HG03558 (cell line): ENCODE data around the gene EIF3K.
"Not testable (repeated sequence)": the region's sequence is repeated elsewhere in the genome, so short reads cannot be mapped to it uniquely, and the experiment has no call there.

Experiments used
- ATAC-seq: cut with Tn5 transposase; IDR thresholded peaks from one replicate; pipeline ENCODE4 v1.9.1; 2021; ENCODE audit warnings: moderate number of reproducible peaks; ENCODE audit not compliant: unreplicated experiment; ENCODE audit errors: extremely low read depth

EIF3K gene

GRCh38 chr19:38618590-38619360, at the start of gene EIF3K:
Gene EIF3K, plus strand, starts transcription at chr19:38619188. Its CDS starts 81 bp downstream, at chr19:38619269.
- ATAC-seq: peak; percentile 38

- ATAC-seq: no peak
These were observed 49.5 kb upstream of the EIF3K start for GRCh38 chr19:38569368-38569983.

GRCh38 chr19:38571682-38572081, 47.3 kb upstream of the EIF3K start:
- no peak for ATAC-seq

- ATAC-seq: no peak
These were observed 41.2 kb upstream of the EIF3K start for GRCh38 chr19:38577826-38578225.

GRCh38 chr19:38579304-38579703, 39.7 kb upstream of the EIF3K start:
- not testable (repeated sequence) for ATAC-seq

- no peak for ATAC-seq
These were observed 38.9 kb upstream of the EIF3K start for GRCh38 chr19:38580080-38580479.

- peak; percentile 62 for ATAC-seq
These were observed 35.6 kb upstream of the EIF3K start for GRCh38 chr19:38583219-38583984.

GRCh38 chr19:38583985-38584305, 35.0 kb upstream of the EIF3K start:
- no peak for ATAC-seq

- ATAC-seq: no peak
These were observed 31.4 kb upstream of the EIF3K start for GRCh38 chr19:38587562-38587961.

- ATAC-seq: no peak
These were observed 30.9 kb upstream of the EIF3K start for GRCh38 chr19:38588041-38588440.

GRCh38 chr19:38592940-38593339, 26.0 kb upstream of the EIF3K start:
- no peak for ATAC-seq

- ATAC-seq: no peak
These were observed 22.7 kb upstream of the EIF3K start for GRCh38 chr19:38596057-38596981.

GRCh38 chr19:38597075-38597474, 21.9 kb upstream of the EIF3K start:
- ATAC-seq: no peak

GRCh38 chr19:38599722-38600121, 19.3 kb upstream of the EIF3K start:
- no peak for ATAC-seq

- ATAC-seq: not testable (repeated sequence)
These were observed 16.1 kb upstream of the EIF3K start for GRCh38 chr19:38602856-38603255.

GRCh38 chr19:38606131-38606530, 12.9 kb upstream of the EIF3K start:
- ATAC-seq: no peak

GRCh38 chr19:38614289-38614688, 4.7 kb upstream of the EIF3K start:
- no peak for ATAC-seq

GRCh38 chr19:38615007-38615581, 3.9 kb upstream of the EIF3K start:
- ATAC-seq: no peak

GRCh38 chr19:38616265-38616664, 2.7 kb upstream of the EIF3K start:
- ATAC-seq: no peak

GRCh38 chr19:38617283-38617763, 1.7 kb upstream of the EIF3K start:
- ATAC-seq: no peak
